ENCODE results near the gene KRTAP4-8.
"Not testable (repeated sequence)": the region's sequence is repeated elsewhere in the genome, so short reads cannot be mapped to it uniquely, and the experiment has no call there.

The KRTAP4-8 gene

GRCh38 chr17:41065829-41066624, 31.9 kb downstream of the KRTAP4-8 start, which contains the start of gene KRTAP2-4:
Gene KRTAP2-4, minus strand, starts transcription at chr17:41065879. Its CDS starts 34 bp downstream, at chr17:41065845.
- Histone ChIP-seq H3K4me3 (ENCODE audit: low read depth in 1 of 5, low read length in 5 of 5) (no peak within 1 kb of the TSS), H3K27me3 (ENCODE audit: control insufficient read depth in 5 of 5, insufficient read depth in 4 of 5, low read length in 5 of 5) (no peaks in the 10 kb centered on the region), H3K36me3 (ENCODE audit: control insufficient read depth in 5 of 5, insufficient read depth in 5 of 5, low read length in 5 of 5) (no peaks in the 10 kb centered on the region), H3K9me3 (ENCODE audit: control insufficient read depth in 5 of 5, low read length in 5 of 5) (no peaks in the 10 kb centered on the region), H3K9ac (ENCODE audit: low read length in 5 of 5) (no peak within 1 kb of the TSS), H3K4me1 (ENCODE audit: control insufficient read depth in 5 of 5, insufficient read depth in 5 of 5, low read length in 5 of 5) (no peaks in the 10 kb centered on the region), H3K27ac (ENCODE audit: low read depth, low read length) (no peak within 1 kb of the TSS)

- H3K27ac ChIP-seq (ENCODE audit: low read depth, low read length); H3K36me3 ChIP-seq (ENCODE audit: control insufficient read depth in 5 of 5, insufficient read depth in 5 of 5, low read length in 5 of 5); H3K9me3 ChIP-seq (ENCODE audit: control insufficient read depth in 5 of 5, low read length in 5 of 5); H3K27me3 ChIP-seq (ENCODE audit: control insufficient read depth in 5 of 5, insufficient read depth in 4 of 5, low read length in 5 of 5); H3K9ac ChIP-seq (ENCODE audit: low read length in 5 of 5); H3K4me1 ChIP-seq (ENCODE audit: control insufficient read depth in 5 of 5, insufficient read depth in 5 of 5, low read length in 5 of 5); H3K4me3 ChIP-seq (ENCODE audit: low read depth in 1 of 5, low read length in 5 of 5): not testable (repeated sequence)
Observed at GRCh38 chr17:41065016-41065689, 32.8 kb downstream of the KRTAP4-8 start.

GRCh38 chr17:41064301-41064700, 33.6 kb downstream of the KRTAP4-8 start:
- H3K4me1 ChIP-seq (ENCODE audit: control insufficient read depth in 5 of 5, insufficient read depth in 5 of 5, low read length in 5 of 5) = no peaks in the 10 kb centered on the region
- no peaks in the 10 kb centered on the region for H3K9me3 ChIP-seq (ENCODE audit: control insufficient read depth in 5 of 5, low read length in 5 of 5)
- no peak overlapping the region for H3K9ac ChIP-seq (ENCODE audit: low read length in 5 of 5)
- peaks cover 0 to 5% (median 0%) of the 10 kb centered on the region in 5 donors for H3K27me3 ChIP-seq (ENCODE audit: control insufficient read depth in 5 of 5, insufficient read depth in 4 of 5, low read length in 5 of 5)
- no peaks in the 10 kb centered on the region for H3K36me3 ChIP-seq (ENCODE audit: control insufficient read depth in 5 of 5, insufficient read depth in 5 of 5, low read length in 5 of 5)
- H3K27ac ChIP-seq (ENCODE audit: low read depth, low read length) = no peak overlapping the region
- H3K4me3 ChIP-seq (ENCODE audit: low read depth in 1 of 5, low read length in 5 of 5) = no peak overlapping the region

GRCh38 chr17:41063449-41063848, 34.5 kb downstream of the KRTAP4-8 start:
- Histone ChIP-seq H3K27ac (ENCODE audit: low read depth, low read length) (no peak overlapping the region), H3K4me1 (ENCODE audit: control insufficient read depth in 5 of 5, insufficient read depth in 5 of 5, low read length in 5 of 5) (no peaks in the 10 kb centered on the region), H3K27me3 (ENCODE audit: control insufficient read depth in 5 of 5, insufficient read depth in 4 of 5, low read length in 5 of 5) (peaks cover 0 to 5% (median 0%) of the 10 kb centered on the region in 5 donors), H3K4me3 (ENCODE audit: low read depth in 1 of 5, low read length in 5 of 5) (no peak overlapping the region), H3K9me3 (ENCODE audit: control insufficient read depth in 5 of 5, low read length in 5 of 5) (no peaks in the 10 kb centered on the region), H3K36me3 (ENCODE audit: control insufficient read depth in 5 of 5, insufficient read depth in 5 of 5, low read length in 5 of 5) (no peaks in the 10 kb centered on the region), H3K9ac (ENCODE audit: low read length in 5 of 5) (no peak overlapping the region)

- no peaks in the 10 kb centered on the region for H3K36me3 ChIP-seq (ENCODE audit: control insufficient read depth in 5 of 5, insufficient read depth in 5 of 5, low read length in 5 of 5)
- no peaks in the 10 kb centered on the region for H3K4me1 ChIP-seq (ENCODE audit: control insufficient read depth in 5 of 5, insufficient read depth in 5 of 5, low read length in 5 of 5)
- no peak overlapping the region for H3K4me3 ChIP-seq (ENCODE audit: low read depth in 1 of 5, low read length in 5 of 5)
- no peak overlapping the region for H3K27ac ChIP-seq (ENCODE audit: low read depth, low read length)
- H3K9ac ChIP-seq (ENCODE audit: low read length in 5 of 5) = no peak overlapping the region
- H3K27me3 ChIP-seq (ENCODE audit: control insufficient read depth in 5 of 5, insufficient read depth in 4 of 5, low read length in 5 of 5) = peaks cover 0 to 5% (median 0%) of the 10 kb centered on the region in 5 donors
- H3K9me3 ChIP-seq (ENCODE audit: control insufficient read depth in 5 of 5, low read length in 5 of 5) = peaks cover 0 to 4% (median 3%) of the 10 kb centered on the region in 5 donors
Observed at GRCh38 chr17:41061964-41062363, 36.0 kb downstream of the KRTAP4-8 start.

- H3K4me3 ChIP-seq (ENCODE audit: low read depth in 1 of 5, low read length in 5 of 5) = no peak within 1 kb of the TSS
- H3K27ac ChIP-seq (ENCODE audit: low read depth, low read length) = no peak within 1 kb of the TSS
- no peak within 1 kb of the TSS for H3K9ac ChIP-seq (ENCODE audit: low read length in 5 of 5)
- peaks cover 0 to 5% (median 4%) of the 10 kb centered on the region in 5 donors for H3K27me3 ChIP-seq (ENCODE audit: control insufficient read depth in 5 of 5, insufficient read depth in 4 of 5, low read length in 5 of 5)
- H3K4me1 ChIP-seq (ENCODE audit: control insufficient read depth in 5 of 5, insufficient read depth in 5 of 5, low read length in 5 of 5) = no peaks in the 10 kb centered on the region
- H3K36me3 ChIP-seq (ENCODE audit: control insufficient read depth in 5 of 5, insufficient read depth in 5 of 5, low read length in 5 of 5) = no peaks in the 10 kb centered on the region
- H3K9me3 ChIP-seq (ENCODE audit: control insufficient read depth in 5 of 5, low read length in 5 of 5) = peaks cover 0 to 4% (median 3%) of the 10 kb centered on the region in 5 donors
Observed at GRCh38 chr17:41060052-41060604, 37.8 kb downstream of the KRTAP4-8 start, which contains the start of gene KRTAP2-3. Gene KRTAP2-3, minus strand, starts transcription at chr17:41060114. Its CDS starts 64 bp downstream, at chr17:41060050.

- H3K36me3 ChIP-seq (ENCODE audit: control insufficient read depth in 5 of 5, insufficient read depth in 5 of 5, low read length in 5 of 5); H3K27me3 ChIP-seq (ENCODE audit: control insufficient read depth in 5 of 5, insufficient read depth in 4 of 5, low read length in 5 of 5); H3K9me3 ChIP-seq (ENCODE audit: control insufficient read depth in 5 of 5, low read length in 5 of 5); H3K27ac ChIP-seq (ENCODE audit: low read depth, low read length); H3K4me1 ChIP-seq (ENCODE audit: control insufficient read depth in 5 of 5, insufficient read depth in 5 of 5, low read length in 5 of 5); H3K9ac ChIP-seq (ENCODE audit: low read length in 5 of 5); H3K4me3 ChIP-seq (ENCODE audit: low read depth in 1 of 5, low read length in 5 of 5): not testable (repeated sequence)
Observed at GRCh38 chr17:41059276-41060051, 38.5 kb downstream of the KRTAP4-8 start.

GRCh38 chr17:41058741-41059140, 39.2 kb downstream of the KRTAP4-8 start:
- H3K27ac ChIP-seq (ENCODE audit: low read depth, low read length) = no peak overlapping the region
- no peak overlapping the region for H3K4me3 ChIP-seq (ENCODE audit: low read depth in 1 of 5, low read length in 5 of 5)
- H3K4me1 ChIP-seq (ENCODE audit: control insufficient read depth in 5 of 5, insufficient read depth in 5 of 5, low read length in 5 of 5) = no peaks in the 10 kb centered on the region
- H3K27me3 ChIP-seq (ENCODE audit: control insufficient read depth in 5 of 5, insufficient read depth in 4 of 5, low read length in 5 of 5) = peaks cover 0 to 7% (median 4%) of the 10 kb centered on the region in 5 donors
- no peak overlapping the region for H3K9ac ChIP-seq (ENCODE audit: low read length in 5 of 5)
- peaks cover 0 to 4% (median 3%) of the 10 kb centered on the region in 5 donors for H3K9me3 ChIP-seq (ENCODE audit: control insufficient read depth in 5 of 5, low read length in 5 of 5)
- no peaks in the 10 kb centered on the region for H3K36me3 ChIP-seq (ENCODE audit: control insufficient read depth in 5 of 5, insufficient read depth in 5 of 5, low read length in 5 of 5)

- Histone ChIP-seq H3K9me3 (ENCODE audit: control insufficient read depth in 5 of 5, low read length in 5 of 5) (peaks cover 0 to 4% (median 3%) of the 10 kb centered on the region in 5 donors), H3K27ac (ENCODE audit: low read depth, low read length) (no peak overlapping the region), H3K4me1 (ENCODE audit: control insufficient read depth in 5 of 5, insufficient read depth in 5 of 5, low read length in 5 of 5) (no peaks in the 10 kb centered on the region), H3K9ac (ENCODE audit: low read length in 5 of 5) (no peak overlapping the region), H3K27me3 (ENCODE audit: control insufficient read depth in 5 of 5, insufficient read depth in 4 of 5, low read length in 5 of 5) (peaks cover 0 to 7% (median 4%) of the 10 kb centered on the region in 5 donors), H3K4me3 (ENCODE audit: low read depth in 1 of 5, low read length in 5 of 5) (no peak overlapping the region), H3K36me3 (ENCODE audit: control insufficient read depth in 5 of 5, insufficient read depth in 5 of 5, low read length in 5 of 5) (no peaks in the 10 kb centered on the region)
Observed at GRCh38 chr17:41057547-41057946, 40.4 kb downstream of the KRTAP4-8 start.

Measured in subcutaneous abdominal adipose tissue (tissue), 5 donors.